ENCODE data around the gene SLC35B2.

GRCh38 chr6:44272529-44272928 lies 15.2 kb upstream of the SLC35B2 start:
- no peak for TF ChIP-seq CTCF (IDR thresholded peaks at IDR 0.05; ENCODE audit: low read length)
- no peak for TF ChIP-seq EZH2phosphoT487 (IDR thresholded peaks at IDR 0.05; ENCODE audit: low read length)
- no peak for TF ChIP-seq EZH2 (optimal IDR thresholded peaks at IDR 0.05; ENCODE audit: low read depth, low read length)
